Measurements from ENCODE around the gene PLGRKT.
"Not testable (repeated sequence)": the region's sequence is repeated elsewhere in the genome, so short reads cannot be mapped to it uniquely, and the experiment has no call there.

The PLGRKT gene

GRCh38 chr9:5447337-5447736 is 9.6 kb upstream of the PLGRKT start:
- no peak for DNase-seq (ENCODE audit: low read depth)
- no peak overlapping the region for H3K4me3 ChIP-seq (ENCODE audit: low read length)
- TF ChIP-seq CTCF (conservative IDR thresholded peaks at IDR 0.05; ENCODE audit: low read depth, low read length): no peak

GRCh38 chr9:5446451-5447236 is 8.9 kb upstream of the PLGRKT start:
- TF ChIP-seq CTCF (conservative IDR thresholded peaks at IDR 0.05; ENCODE audit: low read depth, low read length): no peak
- H3K4me3 ChIP-seq (ENCODE audit: low read length): no peak overlapping the region

GRCh38 chr9:5445886-5446285 is 8.2 kb upstream of the PLGRKT start:
- H3K4me3 ChIP-seq (ENCODE audit: low read length): no peak overlapping the region
- no peak for DNase-seq (ENCODE audit: low read depth)
- no peak for TF ChIP-seq CTCF (conservative IDR thresholded peaks at IDR 0.05; ENCODE audit: low read depth, low read length)

More at GRCh38 chr9:5446451-5447236, 8.9 kb upstream of the PLGRKT start:
- DNase-seq (ENCODE audit: low read depth): no peak

- H3K4me3 ChIP-seq (ENCODE audit: low read length); DNase-seq (ENCODE audit: low read depth): not testable (repeated sequence)
These were observed 7.4 kb upstream of the PLGRKT start for GRCh38 chr9:5445096-5445495.

GRCh38 chr9:5443850-5444249 is 6.1 kb upstream of the PLGRKT start:
- no peak for TF ChIP-seq CTCF (conservative IDR thresholded peaks at IDR 0.05; ENCODE audit: low read depth, low read length)
- DNase-seq (ENCODE audit: low read depth): no peak
- H3K4me3 ChIP-seq (ENCODE audit: low read length): no peak overlapping the region

GRCh38 chr9:5442400-5443011 is 4.8 kb upstream of the PLGRKT start:
- no peak overlapping the region for H3K4me3 ChIP-seq (ENCODE audit: low read length)
- no peak for DNase-seq (ENCODE audit: low read depth)
- TF ChIP-seq CTCF (conservative IDR thresholded peaks at IDR 0.05; ENCODE audit: low read depth, low read length): peak; percentile 65

- DNase-seq (ENCODE audit: low read depth): no peak
- no peak overlapping the region for H3K4me3 ChIP-seq (ENCODE audit: low read length)
- no peak for TF ChIP-seq CTCF (conservative IDR thresholded peaks at IDR 0.05; ENCODE audit: low read depth, low read length)
These were observed 3.3 kb upstream of the PLGRKT start for GRCh38 chr9:5441043-5441442.

All from retinal pigment epithelial cell (primary cell).